Activated CD4-positive, CD25-positive, alpha-beta regulatory T cell treated with anti-CD3 and anti-CD28 coated beads, Interleukin-2, amount 50 U/mL, for 72 hours (primary cell): ENCODE data around the gene RTN4RL1.

Experiments
- DNase-seq: peaks from one replicate; pipeline ENCODE4 v3.0.0; 2021

The RTN4RL1 gene

GRCh38 chr17:1946021-1946932 is 78.9 kb downstream of the RTN4RL1 start:
- no peak for DNase-seq

DNA sequence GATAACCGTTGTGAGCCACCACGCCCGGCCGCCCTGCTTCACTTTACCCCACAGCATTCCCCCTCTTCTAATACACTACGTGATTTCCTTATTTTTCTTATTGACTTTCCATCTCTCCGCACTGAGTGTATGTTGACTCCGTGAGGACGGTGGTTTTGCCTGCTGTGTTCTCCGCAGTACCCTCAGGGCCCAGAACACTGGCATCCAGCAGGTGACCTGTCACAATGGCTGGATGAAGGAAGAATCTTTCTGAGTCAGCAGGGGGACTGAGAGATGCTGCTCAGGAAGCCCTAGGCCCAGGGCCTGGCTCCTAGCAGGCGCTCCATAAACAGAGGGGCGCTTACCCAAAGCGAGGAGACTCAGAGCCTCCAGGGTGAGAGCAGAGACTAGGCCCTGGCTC is 79.5 kb downstream of the RTN4RL1 start:
- DNase-seq = no peak

DNA sequence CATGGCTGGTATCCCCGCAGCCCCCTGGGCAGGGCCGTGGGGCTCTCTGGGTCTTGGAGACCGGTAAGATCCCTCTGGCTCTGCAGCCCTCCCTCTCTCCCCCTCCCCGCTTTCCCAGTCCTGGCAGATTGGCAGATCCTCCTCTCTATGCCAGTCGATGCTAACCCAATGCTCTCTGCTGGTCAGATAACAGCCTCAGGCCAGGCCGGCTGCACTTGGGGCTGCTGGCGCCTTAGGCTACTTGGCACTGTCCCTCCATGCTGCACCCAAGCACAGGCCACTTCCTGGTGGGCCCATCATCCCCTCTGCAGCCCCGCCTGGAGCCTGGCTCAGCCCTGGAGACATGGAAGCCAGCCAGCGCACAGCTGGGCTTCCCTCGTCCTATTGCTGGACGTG is 81.7 kb downstream of the RTN4RL1 start:
- DNase-seq = no peak

DNA sequence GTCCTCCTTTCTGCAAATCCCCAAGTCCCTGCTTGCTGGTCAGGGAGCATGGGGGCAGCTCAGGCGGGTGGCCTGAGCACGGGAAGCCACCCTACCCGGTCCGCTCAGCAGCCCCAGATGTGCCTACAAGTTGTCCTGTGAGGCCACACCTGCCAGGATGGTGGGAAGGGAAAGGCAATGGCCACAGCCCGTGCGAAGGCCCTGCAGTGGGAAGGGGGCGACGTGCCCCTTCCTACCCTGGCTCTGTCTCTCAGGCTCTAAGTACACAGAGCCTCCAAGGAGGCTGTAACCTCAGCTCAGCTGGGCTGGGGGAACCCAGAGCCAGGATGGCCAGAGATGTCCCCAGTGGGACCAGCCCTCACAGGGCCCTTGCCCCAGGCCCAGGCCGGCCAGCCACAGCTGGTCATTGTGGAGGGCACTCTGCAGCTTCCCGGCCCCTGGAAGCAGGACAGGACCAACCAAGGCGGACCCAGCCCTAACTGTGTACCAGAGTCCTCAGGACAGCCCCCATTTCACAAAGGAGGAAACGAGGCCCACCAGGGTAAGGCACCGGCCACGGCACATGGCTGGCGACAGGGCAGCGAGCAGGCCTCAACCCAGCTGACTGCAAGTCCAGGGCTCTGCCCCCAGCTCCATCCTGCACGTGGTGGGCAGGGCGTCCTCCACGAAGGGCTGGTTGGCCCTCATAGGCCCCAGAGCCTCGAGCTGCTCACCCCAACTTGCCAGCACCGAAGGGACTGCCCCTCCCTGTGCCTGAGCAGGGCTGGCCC is 82.3 kb downstream of the RTN4RL1 start:
- no peak for DNase-seq

DNA sequence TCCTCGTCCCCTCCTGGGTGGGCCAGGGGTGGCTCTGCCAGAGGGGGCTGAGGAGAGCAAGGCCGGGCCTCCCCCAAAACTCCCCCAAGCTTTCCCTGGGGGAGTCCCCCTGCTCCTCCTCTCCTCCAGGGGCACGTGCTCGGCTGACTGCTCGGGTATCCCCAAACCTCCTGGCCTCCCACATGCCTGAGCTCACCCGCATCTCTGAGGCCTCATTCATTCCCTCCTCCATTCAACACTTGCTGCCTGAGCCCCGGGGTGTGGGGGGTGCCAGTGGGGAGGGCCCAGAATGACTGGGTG is 83.1 kb downstream of the RTN4RL1 start:
- DNase-seq = no peak

GRCh38 chr17:1941272-1942065 is 83.7 kb downstream of the RTN4RL1 start:
- no peak for DNase-seq

GRCh38 chr17:1940810-1941185 is 84.3 kb downstream of the RTN4RL1 start:
- no peak for DNase-seq

- no peak for DNase-seq
These were observed 84.9 kb downstream of the RTN4RL1 start for GRCh38 chr17:1939981-1940809.

GRCh38 chr17:1937461-1937860 is 87.7 kb downstream of the RTN4RL1 start:
- DNase-seq = no peak

- DNase-seq = no peak
These were observed 88.4 kb downstream of the RTN4RL1 start for GRCh38 chr17:1936766-1937165.

DNA sequence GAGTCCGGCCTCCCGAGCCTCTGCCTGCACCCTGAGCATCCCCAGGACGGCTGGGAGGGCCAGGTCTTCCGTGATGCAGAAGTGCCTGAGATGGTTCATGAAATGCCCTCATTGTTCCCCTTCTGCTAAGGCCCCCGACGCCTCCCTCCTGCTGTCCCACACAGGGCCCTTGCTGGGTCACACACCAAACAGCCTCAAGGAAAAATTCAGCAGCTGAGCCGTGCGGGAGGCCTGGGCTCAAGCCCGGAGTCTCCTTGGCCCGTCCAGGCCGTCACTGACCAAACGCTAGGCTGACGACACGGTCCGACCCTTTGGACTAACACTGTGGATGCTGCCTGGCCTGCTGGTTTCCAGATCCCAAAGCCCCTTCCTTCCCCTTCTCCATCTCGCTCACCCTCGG is 90.2 kb downstream of the RTN4RL1 start:
- no peak for DNase-seq

DNA sequence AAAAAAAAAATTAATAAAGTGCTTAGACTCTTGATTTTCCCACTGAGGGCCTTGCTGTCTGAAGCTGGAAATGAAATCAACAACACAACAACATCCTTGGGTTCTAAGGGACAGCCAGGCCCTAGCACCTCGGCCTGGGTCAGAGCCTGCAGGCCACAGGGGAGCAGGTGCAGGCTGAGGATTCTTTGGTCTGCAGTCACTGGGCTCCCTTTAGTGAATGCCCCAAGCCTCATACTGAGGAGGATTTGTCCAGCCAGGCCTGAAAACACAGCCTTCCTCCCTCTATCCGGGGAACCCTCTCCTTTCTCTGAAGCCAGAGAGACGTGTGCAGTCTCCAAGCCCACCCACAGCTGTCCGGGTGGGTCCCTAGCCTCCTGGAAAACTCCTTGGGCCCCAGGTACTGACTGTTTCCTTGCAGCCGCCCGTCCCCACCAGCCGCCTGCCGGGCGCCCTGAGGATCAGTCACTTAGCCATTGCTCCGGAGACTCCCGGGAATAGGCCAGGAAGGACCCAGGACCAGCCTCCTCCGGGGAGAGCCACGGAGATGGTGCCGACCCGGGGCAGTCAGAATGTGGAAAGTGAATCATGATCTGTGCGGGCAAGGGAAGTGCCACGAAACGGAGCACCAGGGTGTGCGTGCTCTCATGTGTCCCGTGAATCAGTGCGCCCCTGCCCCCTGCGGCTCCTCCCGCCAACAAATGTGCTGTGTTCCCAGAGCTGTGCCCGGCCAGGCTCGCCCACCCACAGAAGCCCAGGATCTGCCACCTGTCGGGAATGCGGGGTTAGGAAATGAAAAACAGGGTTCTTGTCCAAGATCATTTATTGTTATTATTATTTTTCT is 91.0 kb downstream of the RTN4RL1 start:
- no peak for DNase-seq

DNA sequence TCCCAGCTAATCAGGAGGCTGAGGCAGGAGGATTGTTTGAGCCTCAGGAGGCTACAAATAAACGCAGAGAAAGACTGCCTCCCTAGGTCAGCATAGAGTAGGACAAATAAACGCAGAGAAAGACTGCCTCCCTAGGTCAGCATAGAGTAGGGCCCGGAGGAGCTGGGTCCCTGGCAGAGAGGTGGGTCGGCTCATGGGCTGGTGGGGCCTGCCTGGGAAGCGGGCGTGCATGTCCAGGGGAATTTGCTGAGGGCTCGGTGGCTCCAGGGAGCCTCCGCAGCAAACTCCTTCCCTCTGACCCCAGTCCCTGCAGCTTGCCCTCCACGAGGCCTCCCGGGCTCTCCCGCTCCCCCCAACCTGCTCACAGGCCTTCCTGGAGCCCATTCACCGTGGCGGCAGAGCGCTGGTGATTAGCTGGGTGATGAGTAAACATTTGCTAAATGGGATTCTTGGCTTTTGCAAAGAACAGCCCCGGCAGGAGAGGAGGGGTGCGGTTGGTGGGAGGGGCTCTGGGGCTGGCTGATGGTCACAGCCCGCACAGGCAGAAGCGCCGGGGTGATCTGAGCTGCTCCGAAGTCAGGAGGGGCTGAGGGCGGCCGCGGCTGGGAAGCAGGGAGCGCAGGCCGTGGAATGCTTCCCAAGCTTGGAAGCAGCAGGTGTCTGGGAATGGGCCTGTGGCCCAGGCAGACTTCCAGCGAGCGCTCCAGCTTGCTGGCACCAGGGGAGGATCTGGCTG is 93.1 kb downstream of the RTN4RL1 start:
- DNase-seq = no peak

DNA sequence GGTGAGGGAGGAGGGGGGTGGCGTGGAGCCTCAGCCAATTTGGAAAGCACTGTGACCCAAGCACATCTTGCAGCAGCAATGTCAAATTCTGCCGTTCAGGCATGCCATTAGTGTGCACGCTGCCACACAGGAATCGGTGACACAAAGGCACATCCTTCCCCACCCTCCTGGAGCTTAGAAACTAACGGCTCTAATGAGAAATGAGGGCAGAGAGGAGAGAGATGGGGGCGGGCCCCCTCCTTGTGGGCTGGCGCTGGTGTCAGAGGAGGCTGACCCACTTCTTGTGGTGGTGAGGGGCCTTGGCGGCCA is 94.8 kb downstream of the RTN4RL1 start:
- no peak for DNase-seq

DNA sequence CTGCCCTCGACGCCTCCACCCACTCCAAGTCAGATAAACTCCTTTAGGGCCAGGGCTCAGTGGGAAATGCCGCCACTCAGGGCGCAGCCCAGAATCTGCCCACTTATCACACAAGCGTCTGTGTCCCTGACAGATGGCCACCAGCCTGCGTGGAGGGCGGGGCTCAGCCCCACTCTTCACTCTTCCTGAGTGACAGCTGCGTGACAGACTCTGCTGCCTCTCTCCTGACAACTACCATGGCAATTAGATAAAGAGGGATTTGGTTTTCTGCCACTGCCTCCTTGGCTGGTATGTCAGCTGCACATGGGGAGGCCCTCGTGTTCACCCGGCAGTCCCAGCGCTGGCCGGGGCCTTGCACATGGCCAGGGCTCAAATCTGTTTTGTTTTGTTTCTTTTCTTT is 96.2 kb downstream of the RTN4RL1 start:
- no peak for DNase-seq

GRCh38 chr17:1920948-1921351 is 104.2 kb downstream of the RTN4RL1 start:
- no peak for DNase-seq

DNA sequence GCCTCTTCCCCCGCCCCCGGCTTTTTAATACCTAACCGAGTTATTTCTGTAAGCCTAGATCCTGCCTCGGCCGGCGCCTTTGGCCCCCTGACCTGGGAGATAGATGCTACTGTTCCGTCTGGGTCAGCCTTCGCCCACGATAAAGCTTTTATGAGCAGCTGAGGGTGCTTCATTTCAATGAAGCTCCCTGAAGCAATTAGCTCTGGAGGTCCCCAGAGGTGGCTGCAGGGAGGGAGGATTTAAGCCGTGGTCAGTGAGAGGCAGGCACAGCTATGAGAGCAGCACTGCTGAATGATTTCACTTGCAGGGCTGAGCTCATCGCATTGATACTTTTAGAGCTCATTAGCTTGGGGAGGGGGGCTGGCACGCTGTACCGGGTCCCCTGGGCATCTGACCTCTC is 105.9 kb downstream of the RTN4RL1 start:
- DNase-seq = no peak

DNA sequence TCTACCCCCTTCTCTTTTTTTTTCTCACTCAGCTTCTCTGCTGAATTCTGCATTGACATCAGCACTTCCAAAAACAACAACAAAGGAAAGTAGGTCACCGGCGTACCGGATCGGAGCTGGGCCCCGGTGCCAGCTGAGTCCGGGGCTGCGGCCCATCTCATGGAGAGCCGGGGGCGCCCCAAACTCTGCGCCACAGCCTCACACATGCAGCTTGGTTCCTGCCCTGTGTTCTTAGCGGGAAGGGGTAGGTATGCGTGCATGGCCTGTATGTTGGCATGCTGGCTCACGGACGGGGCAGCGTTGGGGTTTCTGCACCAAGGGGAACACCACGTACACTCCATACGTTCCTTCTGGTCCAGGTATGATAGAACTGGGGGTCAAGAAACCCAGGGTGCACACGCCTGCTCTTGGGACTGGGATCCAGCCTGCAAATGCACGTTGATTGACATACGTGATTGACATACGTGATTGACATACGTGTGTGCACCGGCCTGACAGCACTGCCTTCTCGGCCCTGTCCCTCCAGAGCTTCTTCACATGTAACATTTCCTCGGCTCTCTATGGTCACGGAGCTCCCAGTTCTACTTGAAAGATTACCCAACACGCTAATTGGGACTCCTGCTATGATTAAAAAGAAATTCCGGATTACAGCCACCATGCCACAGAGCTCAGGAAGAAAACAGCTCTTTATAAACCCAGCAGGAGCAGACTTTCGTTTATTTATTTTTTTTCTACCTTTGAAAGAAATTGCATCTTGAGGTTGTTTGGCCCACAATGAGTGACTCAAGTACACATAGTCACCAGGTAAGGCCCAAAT is 106.6 kb downstream of the RTN4RL1 start:
- DNase-seq = no peak

DNA sequence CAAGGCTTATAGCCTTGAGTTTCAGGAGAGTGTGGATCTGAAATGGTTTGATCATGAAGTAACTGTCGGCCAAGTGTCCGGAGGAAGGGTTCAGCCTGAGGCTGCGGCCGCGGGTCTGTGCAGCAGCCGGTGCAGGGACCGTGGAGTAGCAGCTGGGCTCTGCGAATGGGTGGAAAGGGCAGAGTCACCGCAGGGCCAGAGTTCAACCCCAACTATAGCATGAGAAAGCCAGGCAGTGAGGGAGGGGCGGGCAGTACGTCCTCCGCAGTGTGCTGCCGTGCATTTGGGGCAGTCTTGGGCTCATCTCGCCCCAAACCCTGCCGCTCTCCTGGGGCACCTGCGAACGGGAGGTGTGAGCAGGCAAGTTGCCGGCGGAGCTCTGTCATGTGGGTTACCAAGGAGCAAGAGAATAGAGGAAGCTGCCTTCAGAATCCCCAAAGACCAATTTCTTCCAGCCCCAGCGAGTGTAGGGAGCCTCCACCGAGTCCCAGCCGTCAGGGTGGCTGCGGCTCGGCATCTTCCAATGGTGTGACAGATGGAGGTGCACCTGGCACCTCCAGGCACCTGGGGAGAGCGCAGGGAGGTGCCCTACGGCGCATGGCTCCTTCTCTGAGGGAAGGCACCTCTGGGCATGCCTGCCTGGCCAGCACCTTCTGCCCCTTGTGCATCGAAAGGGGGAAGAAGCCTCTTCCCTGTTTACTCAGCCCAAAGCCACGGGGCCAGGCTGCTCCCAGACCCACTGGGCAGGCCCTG is 108.0 kb downstream of the RTN4RL1 start:
- no peak for DNase-seq

GRCh38 chr17:1916316-1916715 is 108.8 kb downstream of the RTN4RL1 start:
- no peak for DNase-seq
